SK-N-SH (cell line): ENCODE data around the gene IER2. TPM values are rescaled to one million over a fixed set of nuclear protein-coding genes. Genes with fewer than 3 reads are reported as not detected.

Source experiments
- CTCF ChIA-PET: fragments of 300-600, 350-600 bp; formaldehyde crosslinking; extraction: SDS; loops from one replicate; lab custom pipeline; 2021; lab: Yijun Ruan, JAX
- POLR2A ChIA-PET: fragments of 350-600 bp; sonication (Branson Sonifier 250); formaldehyde crosslinking; extraction: SDS; loops from one replicate; lab custom pipeline; 2020; ENCODE audit warnings: antibody characterized with exemption, inconsistent platforms; lab: Yijun Ruan, JAX
- DNase-seq: peaks from one replicate; pipeline ENCODE4 v3.0.0; 2012
- H2AFZ ChIP-seq: fragments of 200-600 bp; sonication (generic); 2 replicates; pipeline ENCODE4 v1.8.1; 2016; ENCODE audit warnings: antibody characterized with exemption, mild to moderate bottlenecking, low read depth
- H3F3A ChIP-seq: fragments of 200-600 bp; sonication (generic); replicated peaks from 2 replicates; pipeline ENCODE3; 2016; ENCODE audit warnings: antibody characterized with exemption, mild to moderate bottlenecking; ENCODE audit not compliant: insufficient read depth
- H3K27ac ChIP-seq, 2 experiments: fragments of 200-500 bp in 1 of 2; fragments of 200-600 bp in 1 of 2; sonication (Bioruptor generic) in 1 of 2; sonication (generic), shearing (Covaris generic) in 1 of 2; 2 replicates each; pipeline versions ENCODE4 v1.5.1 to v1.6.1; 2014 to 2016; ENCODE audit warnings: low read depth in 2 of 2, inconsistent platforms in 1 of 2, low read length in 1 of 2, mild to moderate bottlenecking in 1 of 2, mixed read lengths in 1 of 2
- H3K27me3 ChIP-seq: fragments of 200-600 bp; sonication (generic), shearing (Covaris generic); 2 replicates; pipeline ENCODE4 v1.6.1; 2016; ENCODE audit warnings: mixed run types; ENCODE audit not compliant: insufficient read depth
- H3K36me3 ChIP-seq, 2 experiments: fragments of 200-500 bp in 1 of 2; fragments of 200-600 bp in 1 of 2; sonication (Bioruptor generic) in 1 of 2; sonication (generic) in 1 of 2; replicated peaks in 1 of 2; 2 replicates each; pipeline versions ENCODE3 to v1.5.1; 2014 to 2016; ENCODE audit warnings: low read length in 1 of 2, mild to moderate bottlenecking in 1 of 2; ENCODE audit not compliant: insufficient read depth in 2 of 2, control insufficient read depth in 1 of 2
- H3K4me1 ChIP-seq, 2 experiments: fragments of 200-500 bp in 1 of 2; fragments of 200-600 bp in 1 of 2; sonication (Bioruptor generic) in 1 of 2; sonication (generic), shearing (Covaris generic) in 1 of 2; 2 replicates each; pipeline versions ENCODE4 v1.5.1 to v1.6.1; 2014 to 2016; ENCODE audit warnings: low read depth in 1 of 2, low read length in 1 of 2, mixed run types in 1 of 2; ENCODE audit not compliant: insufficient read depth in 2 of 2, control insufficient read depth in 1 of 2
- H3K4me2 ChIP-seq: fragments of 200-600 bp; sonication (generic), shearing (Covaris generic); 2 replicates; pipeline ENCODE4 v1.6.1; 2017; ENCODE audit warnings: mixed run types
- H3K4me3 ChIP-seq, 2 experiments: fragments of 200-500 bp in 1 of 2; fragments of 200-600 bp in 1 of 2; sonication (Bioruptor generic) in 1 of 2; sonication (generic), shearing (Covaris generic) in 1 of 2; 2 replicates each; pipeline versions ENCODE4 v1.5.1 to v1.8.1; 2014 to 2016; ENCODE audit warnings: low read depth in 2 of 2, inconsistent platforms in 1 of 2, low read length in 1 of 2, mild to moderate bottlenecking in 1 of 2, mixed read lengths in 1 of 2, moderate library complexity in 1 of 2
- H3K79me2 ChIP-seq: fragments of 200-600 bp; sonication (generic); 2 replicates; pipeline ENCODE4 v1.8.1; 2017; ENCODE audit warnings: mild to moderate bottlenecking; ENCODE audit not compliant: insufficient read depth
- H3K9ac ChIP-seq: fragments of 200-600 bp; sonication (generic); 2 replicates; pipeline ENCODE4 v1.6.1; 2017; ENCODE audit warnings: mixed run types
- H3K9me2 ChIP-seq: fragments of 200-600 bp; sonication (generic); 2 replicates; pipeline ENCODE4 v1.6.1; 2017; ENCODE audit warnings: mixed run types
- H3K9me3 ChIP-seq: fragments of 200-600 bp; sonication (generic); 2 replicates; pipeline ENCODE4 v1.6.1; 2017; ENCODE audit warnings: mixed run types, mild to moderate bottlenecking, moderate library complexity
- H4K20me1 ChIP-seq: fragments of 200-600 bp; sonication (generic); 2 replicates; pipeline ENCODE4 v1.6.1; 2017; ENCODE audit warnings: mild to moderate bottlenecking, mixed run types; ENCODE audit not compliant: insufficient read depth
- CHD2 ChIP-seq: fragments of 150-350 bp; IDR thresholded peaks from 2 replicates; pipeline ENCODE4 v1.6.1; 2018; ENCODE audit warnings: low read length; ENCODE audit not compliant: partially characterized antibody
- ELF1 ChIP-seq: IDR thresholded peaks from 2 replicates; pipeline ENCODE4 v1.4.0; 2012
- EP300 ChIP-seq, 2 experiments: IDR thresholded peaks; 2 replicates each; pipeline versions ENCODE4 v1.4.0 to v1.6.1; 2012; ENCODE audit warnings: borderline replicate concordance in 1 of 2, low read depth in 1 of 2, low read length in 1 of 2
- FOXJ3 ChIP-seq: sonication (generic); formaldehyde crosslinking; IDR thresholded peaks from 2 replicates; pipeline ENCODE4 v1.5.1; 2020; ENCODE audit warnings: mild to moderate bottlenecking, missing genetic modification reagents
- FOXM1 ChIP-seq: IDR thresholded peaks from 2 replicates; pipeline ENCODE4 v1.4.0; 2012; ENCODE audit warnings: low read depth, mild to moderate bottlenecking
- MEF2A ChIP-seq: IDR thresholded peaks from 2 replicates; pipeline ENCODE4 v1.4.0; 2012; ENCODE audit warnings: low read depth, borderline replicate concordance
- NFIC ChIP-seq: IDR thresholded peaks from 2 replicates; pipeline ENCODE4 v1.4.0; 2012; ENCODE audit warnings: borderline replicate concordance
- RAD21 ChIP-seq: IDR thresholded peaks from 2 replicates; pipeline ENCODE4 v1.6.1; 2012; ENCODE audit warnings: mild to moderate bottlenecking, low read length
- RCOR1 ChIP-seq: fragments of 150-350 bp; IDR thresholded peaks from 2 replicates; pipeline ENCODE4 v1.6.1; 2017; ENCODE audit warnings: antibody characterized with exemption, low read length
- RFX5 ChIP-seq: IDR thresholded peaks from 2 replicates; pipeline ENCODE4 v1.6.1; 2012; ENCODE audit warnings: mild to moderate bottlenecking, improper control_type of control experiment, low read length
- TAF1 ChIP-seq: IDR thresholded peaks from 2 replicates; pipeline ENCODE4 v1.6.1; 2012; ENCODE audit warnings: low read depth, mild to moderate bottlenecking, low read length, moderate library complexity, borderline replicate concordance
- TCF12 ChIP-seq: IDR thresholded peaks from 2 replicates; pipeline ENCODE4 v1.4.0; 2012
- TEAD4 ChIP-seq: IDR thresholded peaks from 2 replicates; pipeline ENCODE4 v1.4.0; 2012; ENCODE audit warnings: mild to moderate bottlenecking, borderline replicate concordance; ENCODE audit not compliant: insufficient read depth
- WGBS: methylation state at CpG from one replicate; pipeline ENCODE4 v1.1.6; 2017; ENCODE audit warnings: low lambda C conversion rate; 5-methylcytosine and 5-hydroxymethylcytosine counted together
- polyA plus RNA-seq, 3 experiments: library from polyadenylated mRNA; depleted of rRNA; stranded (reverse); fragments of >200 nt; gene quantifications; 2 replicates each; pipeline ENCODE4 v1.2.3, GENCODE V29; 2012
- TF ChIP-seq, protein P1 (sequence below): IDR thresholded peaks from 2 replicates; pipeline ENCODE4 v1.4.0; 2012; ENCODE audit warnings: low read depth
- TF ChIP-seq, protein P2 (sequence below): IDR thresholded peaks from 2 replicates; pipeline ENCODE4; 2012
- TF ChIP-seq, protein P3 (sequence below): fragments of 150-350 bp; IDR thresholded peaks from 2 replicates; pipeline ENCODE4 v1.6.1; 2017; ENCODE audit warnings: antibody characterized with exemption, low read length, low read depth, borderline replicate concordance
- TF ChIP-seq, protein P4 (sequence below): IDR thresholded peaks from 2 replicates; pipeline ENCODE4 v1.4.0; 2012; ENCODE audit warnings: low read depth, borderline replicate concordance
- TF ChIP-seq, protein P5 (sequence below): fragments of 200-600 bp; sonication (generic); IDR thresholded peaks from 2 replicates; pipeline ENCODE4 v1.6.1; 2017; ENCODE audit warnings: antibody characterized with exemption, mild to moderate bottlenecking, moderate library complexity
- TF ChIP-seq, protein P6 (sequence below): IDR thresholded peaks from 2 replicates; pipeline ENCODE4 v1.6.1; 2012; ENCODE audit warnings: mild to moderate bottlenecking, low read depth, low read length, moderate library complexity

IER2 gene
- polyA plus RNA-seq, 1 of the 3 experiments (the other 2 are of a cell fraction) = 115 TPM

DNA sequence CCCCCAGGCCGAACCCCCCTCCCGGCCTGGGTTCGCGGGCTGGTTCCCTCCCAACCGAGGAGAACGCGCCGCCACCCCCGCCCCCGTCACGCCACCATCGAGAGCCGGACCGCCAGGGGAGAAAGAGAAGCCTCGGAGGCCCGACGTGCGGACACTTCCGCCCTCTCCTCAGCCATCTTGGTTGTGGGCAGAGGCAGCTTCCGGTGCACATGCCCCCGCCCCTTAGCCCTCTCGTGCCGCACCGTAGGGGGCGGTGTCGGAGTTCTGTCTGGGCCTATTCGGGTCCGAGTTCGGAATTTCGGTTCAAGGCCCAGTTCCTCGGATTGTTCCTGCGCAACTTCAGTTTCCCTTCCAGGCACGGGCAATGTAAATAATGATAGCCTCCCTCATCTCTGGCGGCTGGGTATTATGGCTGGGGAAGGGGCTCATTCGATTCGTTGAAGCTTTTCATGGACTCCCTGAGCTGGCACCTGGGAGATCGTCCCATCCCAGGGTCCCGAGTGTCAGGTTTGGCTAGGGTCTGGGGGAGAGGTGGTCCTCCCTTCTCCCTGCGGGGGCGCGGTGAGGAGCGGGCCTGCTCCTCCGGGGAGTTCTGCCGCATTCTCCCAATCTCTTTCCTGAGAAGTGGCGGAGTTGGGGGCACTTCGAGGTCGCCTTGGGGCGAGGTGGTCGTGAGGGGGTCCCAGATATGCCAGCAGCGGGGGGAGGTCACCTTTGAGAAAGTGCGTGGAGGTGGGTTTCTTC is at the start of gene IER2, which contains the start of gene STX10 (continued):
- TF ChIP-seq RFX5 = no peak
- TF ChIP-seq TAF1 = peak; percentile 76
- TF ChIP-seq, protein P1, sequence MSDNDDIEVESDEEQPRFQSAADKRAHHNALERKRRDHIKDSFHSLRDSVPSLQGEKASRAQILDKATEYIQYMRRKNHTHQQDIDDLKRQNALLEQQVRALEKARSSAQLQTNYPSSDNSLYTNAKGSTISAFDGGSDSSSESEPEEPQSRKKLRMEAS = peak; percentile 80
- TF ChIP-seq FOXM1 = no peak
- TF ChIP-seq RAD21 = peak; percentile 53
- TF ChIP-seq, protein P2, sequence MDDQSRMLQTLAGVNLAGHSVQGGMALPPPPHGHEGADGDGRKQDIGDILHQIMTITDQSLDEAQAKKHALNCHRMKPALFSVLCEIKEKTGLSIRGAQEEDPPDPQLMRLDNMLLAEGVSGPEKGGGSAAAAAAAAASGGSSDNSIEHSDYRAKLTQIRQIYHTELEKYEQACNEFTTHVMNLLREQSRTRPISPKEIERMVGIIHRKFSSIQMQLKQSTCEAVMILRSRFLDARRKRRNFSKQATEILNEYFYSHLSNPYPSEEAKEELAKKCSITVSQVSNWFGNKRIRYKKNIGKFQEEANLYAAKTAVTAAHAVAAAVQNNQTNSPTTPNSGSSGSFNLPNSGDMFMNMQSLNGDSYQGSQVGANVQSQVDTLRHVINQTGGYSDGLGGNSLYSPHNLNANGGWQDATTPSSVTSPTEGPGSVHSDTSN = no peak
- no peak for TF ChIP-seq FOXJ3 (CRISPR knock-in tag)
- peak; percentile 96 for TF ChIP-seq ELF1
- TF ChIP-seq, protein P3, sequence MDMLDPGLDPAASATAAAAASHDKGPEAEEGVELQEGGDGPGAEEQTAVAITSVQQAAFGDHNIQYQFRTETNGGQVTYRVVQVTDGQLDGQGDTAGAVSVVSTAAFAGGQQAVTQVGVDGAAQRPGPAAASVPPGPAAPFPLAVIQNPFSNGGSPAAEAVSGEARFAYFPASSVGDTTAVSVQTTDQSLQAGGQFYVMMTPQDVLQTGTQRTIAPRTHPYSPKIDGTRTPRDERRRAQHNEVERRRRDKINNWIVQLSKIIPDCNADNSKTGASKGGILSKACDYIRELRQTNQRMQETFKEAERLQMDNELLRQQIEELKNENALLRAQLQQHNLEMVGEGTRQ = no peak
- TF ChIP-seq RCOR1 = no peak
- TF ChIP-seq MEF2A = no peak
- TF ChIP-seq, all 33 proteins: peak for 14

DNA sequence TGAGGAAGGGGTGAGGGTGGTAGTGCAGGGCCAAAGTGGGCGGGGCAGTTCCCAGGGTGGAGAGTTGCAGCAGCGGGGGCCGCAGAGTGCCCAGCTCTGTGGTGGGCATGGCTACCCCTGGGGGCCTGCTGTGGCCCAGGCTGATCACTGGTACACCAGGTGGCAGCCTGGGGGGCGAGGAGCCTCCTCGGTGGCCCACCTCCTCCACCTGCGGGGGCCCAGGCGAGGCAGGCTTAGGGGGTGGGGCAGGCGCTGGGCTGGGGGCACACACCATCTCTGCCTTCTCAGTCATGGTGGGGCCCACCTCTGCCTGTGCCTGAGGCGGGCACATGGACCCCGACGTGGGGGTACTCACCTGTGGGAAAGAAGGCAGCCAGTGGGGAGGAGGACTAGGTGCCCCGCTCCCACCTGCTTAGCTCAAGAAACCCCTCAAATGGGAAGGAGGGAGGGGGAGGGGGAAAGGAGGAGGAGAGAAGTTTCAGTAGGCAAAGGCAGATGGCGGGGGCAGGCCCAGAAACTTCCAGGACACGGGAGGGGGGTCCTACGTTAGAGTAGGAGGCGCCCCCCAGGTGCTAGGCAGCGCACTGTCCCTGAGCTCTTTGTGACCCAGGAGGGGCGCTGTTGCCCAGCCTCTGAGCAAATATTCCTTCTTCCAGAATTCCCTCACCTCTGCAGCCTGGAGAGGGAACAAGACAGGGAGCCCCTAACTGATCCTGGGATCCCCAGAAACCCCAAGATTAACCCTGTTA is 49.2 kb upstream of the IER2 start:
- 85% methylated on average over 9 of the region's 18 CpGs for WGBS
- no peak overlapping the region for H2AFZ ChIP-seq
- POLR2A ChIA-PET = no interaction called here
- peak overlapping the region in 1 of 2 experiments; percentile 92; a peak in 1 of 4 replicates for H3K27ac ChIP-seq
- H3K9ac ChIP-seq = no peak overlapping the region
- no peaks in the 10 kb centered on the region for H3K27me3 ChIP-seq
- CTCF ChIA-PET = interaction anchor here (0.6 to 9.5 kb wide), 16 partner anchors 8 to 220 kb away, joined by 3 to 76 read pairs (median 3); partner anchors contain the start of gene DNASE2
- no peaks in the 10 kb centered on the region for H4K20me1 ChIP-seq
- H3K4me1 ChIP-seq = peaks cover 0 to 28% of the 10 kb centered on the region in 2 experiments; a peak in 3 of 4 replicates
- peaks cover 12% of the 10 kb centered on the region; the same call in 1 of the 2 replicates for H3K79me2 ChIP-seq
- H3K36me3 ChIP-seq = peaks cover 0 to 17% of the 10 kb centered on the region in 2 experiments
- H3K9me3 ChIP-seq = no peaks in the 10 kb centered on the region
- peak overlapping the region in 1 of 2 experiments; percentile 19; a peak in 1 of 4 replicates for H3K4me3 ChIP-seq
- no peak overlapping the region for H3K4me2 ChIP-seq
- H3K9me2 ChIP-seq = no peaks in the 10 kb centered on the region
- DNase-seq = no peak
- H3F3A ChIP-seq = peaks cover 5% of the 10 kb centered on the region
- TF ChIP-seq, protein P4, sequence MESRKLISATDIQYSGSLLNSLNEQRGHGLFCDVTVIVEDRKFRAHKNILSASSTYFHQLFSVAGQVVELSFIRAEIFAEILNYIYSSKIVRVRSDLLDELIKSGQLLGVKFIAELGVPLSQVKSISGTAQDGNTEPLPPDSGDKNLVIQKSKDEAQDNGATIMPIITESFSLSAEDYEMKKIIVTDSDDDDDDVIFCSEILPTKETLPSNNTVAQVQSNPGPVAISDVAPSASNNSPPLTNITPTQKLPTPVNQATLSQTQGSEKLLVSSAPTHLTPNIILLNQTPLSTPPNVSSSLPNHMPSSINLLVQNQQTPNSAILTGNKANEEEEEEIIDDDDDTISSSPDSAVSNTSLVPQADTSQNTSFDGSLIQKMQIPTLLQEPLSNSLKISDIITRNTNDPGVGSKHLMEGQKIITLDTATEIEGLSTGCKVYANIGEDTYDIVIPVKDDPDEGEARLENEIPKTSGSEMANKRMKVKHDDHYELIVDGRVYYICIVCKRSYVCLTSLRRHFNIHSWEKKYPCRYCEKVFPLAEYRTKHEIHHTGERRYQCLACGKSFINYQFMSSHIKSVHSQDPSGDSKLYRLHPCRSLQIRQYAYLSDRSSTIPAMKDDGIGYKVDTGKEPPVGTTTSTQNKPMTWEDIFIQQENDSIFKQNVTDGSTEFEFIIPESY = no peak
- TF ChIP-seq, protein P5, sequence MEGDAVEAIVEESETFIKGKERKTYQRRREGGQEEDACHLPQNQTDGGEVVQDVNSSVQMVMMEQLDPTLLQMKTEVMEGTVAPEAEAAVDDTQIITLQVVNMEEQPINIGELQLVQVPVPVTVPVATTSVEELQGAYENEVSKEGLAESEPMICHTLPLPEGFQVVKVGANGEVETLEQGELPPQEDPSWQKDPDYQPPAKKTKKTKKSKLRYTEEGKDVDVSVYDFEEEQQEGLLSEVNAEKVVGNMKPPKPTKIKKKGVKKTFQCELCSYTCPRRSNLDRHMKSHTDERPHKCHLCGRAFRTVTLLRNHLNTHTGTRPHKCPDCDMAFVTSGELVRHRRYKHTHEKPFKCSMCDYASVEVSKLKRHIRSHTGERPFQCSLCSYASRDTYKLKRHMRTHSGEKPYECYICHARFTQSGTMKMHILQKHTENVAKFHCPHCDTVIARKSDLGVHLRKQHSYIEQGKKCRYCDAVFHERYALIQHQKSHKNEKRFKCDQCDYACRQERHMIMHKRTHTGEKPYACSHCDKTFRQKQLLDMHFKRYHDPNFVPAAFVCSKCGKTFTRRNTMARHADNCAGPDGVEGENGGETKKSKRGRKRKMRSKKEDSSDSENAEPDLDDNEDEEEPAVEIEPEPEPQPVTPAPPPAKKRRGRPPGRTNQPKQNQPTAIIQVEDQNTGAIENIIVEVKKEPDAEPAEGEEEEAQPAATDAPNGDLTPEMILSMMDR = peak; percentile 44
- TF ChIP-seq, protein P6, sequence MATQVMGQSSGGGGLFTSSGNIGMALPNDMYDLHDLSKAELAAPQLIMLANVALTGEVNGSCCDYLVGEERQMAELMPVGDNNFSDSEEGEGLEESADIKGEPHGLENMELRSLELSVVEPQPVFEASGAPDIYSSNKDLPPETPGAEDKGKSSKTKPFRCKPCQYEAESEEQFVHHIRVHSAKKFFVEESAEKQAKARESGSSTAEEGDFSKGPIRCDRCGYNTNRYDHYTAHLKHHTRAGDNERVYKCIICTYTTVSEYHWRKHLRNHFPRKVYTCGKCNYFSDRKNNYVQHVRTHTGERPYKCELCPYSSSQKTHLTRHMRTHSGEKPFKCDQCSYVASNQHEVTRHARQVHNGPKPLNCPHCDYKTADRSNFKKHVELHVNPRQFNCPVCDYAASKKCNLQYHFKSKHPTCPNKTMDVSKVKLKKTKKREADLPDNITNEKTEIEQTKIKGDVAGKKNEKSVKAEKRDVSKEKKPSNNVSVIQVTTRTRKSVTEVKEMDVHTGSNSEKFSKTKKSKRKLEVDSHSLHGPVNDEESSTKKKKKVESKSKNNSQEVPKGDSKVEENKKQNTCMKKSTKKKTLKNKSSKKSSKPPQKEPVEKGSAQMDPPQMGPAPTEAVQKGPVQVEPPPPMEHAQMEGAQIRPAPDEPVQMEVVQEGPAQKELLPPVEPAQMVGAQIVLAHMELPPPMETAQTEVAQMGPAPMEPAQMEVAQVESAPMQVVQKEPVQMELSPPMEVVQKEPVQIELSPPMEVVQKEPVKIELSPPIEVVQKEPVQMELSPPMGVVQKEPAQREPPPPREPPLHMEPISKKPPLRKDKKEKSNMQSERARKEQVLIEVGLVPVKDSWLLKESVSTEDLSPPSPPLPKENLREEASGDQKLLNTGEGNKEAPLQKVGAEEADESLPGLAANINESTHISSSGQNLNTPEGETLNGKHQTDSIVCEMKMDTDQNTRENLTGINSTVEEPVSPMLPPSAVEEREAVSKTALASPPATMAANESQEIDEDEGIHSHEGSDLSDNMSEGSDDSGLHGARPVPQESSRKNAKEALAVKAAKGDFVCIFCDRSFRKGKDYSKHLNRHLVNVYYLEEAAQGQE = no peak
- TF ChIP-seq CHD2 (no peak), TAF1 (no peak), TEAD4 (no peak), TCF12 (no peak), EP300 (IDR thresholded peaks at IDR 0.05; ENCODE audit: borderline replicate concordance in 1 of 2, low read depth in 1 of 2, low read length in 1 of 2) (no peak), ELF1 (no peak), FOXJ3 (CRISPR knock-in tag) (no peak), RCOR1 (no peak), NFIC (no peak), RAD21 (peak; percentile 27), RFX5 (no peak)
